ENCODE results near the gene IGF1. TPM values are rescaled to one million over a fixed set of nuclear protein-coding genes. Genes with fewer than 3 reads are reported as not detected.

Gene IGF1
- total and polyA plus RNA-seq, 4 donors: 5.0 to 60.7 (median 10.5) TPM

DNA sequence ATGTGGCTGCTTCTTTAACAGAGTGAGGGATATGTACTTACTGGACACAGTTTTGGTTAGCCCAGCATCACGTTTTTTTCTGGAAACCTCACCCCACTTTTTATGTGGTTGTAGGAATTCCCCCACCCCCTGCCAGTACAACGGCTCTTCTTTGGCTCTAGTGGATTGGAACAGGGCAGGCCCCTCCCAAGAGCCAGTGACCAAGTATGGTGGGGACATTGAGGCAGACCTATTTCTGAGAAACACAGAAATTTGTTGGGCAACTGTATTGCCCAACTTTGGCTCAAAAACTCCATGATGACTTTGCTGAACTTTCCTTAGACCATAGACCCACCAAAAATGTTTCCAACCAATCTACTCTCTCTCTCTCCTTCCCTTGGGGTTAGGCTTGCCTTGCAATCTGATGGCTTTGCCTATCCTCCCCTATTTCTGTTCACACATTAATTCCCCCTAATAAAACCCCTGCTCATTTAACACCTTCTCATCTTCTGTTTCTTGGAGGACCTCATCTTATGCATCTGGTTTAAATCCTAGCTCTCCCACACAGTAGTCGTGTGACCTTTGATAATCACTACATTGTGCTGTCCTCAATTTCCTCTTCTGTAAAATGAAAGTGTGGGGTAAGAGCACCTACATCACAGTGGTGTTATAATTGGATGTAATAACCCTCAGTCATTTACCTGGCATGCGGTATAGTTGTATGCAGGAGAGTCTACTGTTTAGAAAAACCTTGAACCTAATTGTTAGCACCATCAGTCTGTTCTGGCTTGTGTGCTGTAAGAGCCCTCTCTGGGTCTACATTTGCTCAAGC is 71.7 kb downstream of the IGF1 start:
- 70 to 77% methylated on average over 4 of the region's 4 CpGs for WGBS, 2 donors
- Histone ChIP-seq H3K27me3 (ENCODE audit: control insufficient read depth in 3 of 3, insufficient read depth in 3 of 3, low read length in 2 of 3) (no peaks in the 10 kb centered on the region), H3K27ac (ENCODE audit: low read depth in 1 of 2, low read length in 1 of 2) (no peak overlapping the region), H3K36me3 (ENCODE audit: control insufficient read depth in 4 of 4, insufficient read depth in 4 of 4, low read length in 4 of 4) (no peaks in the 10 kb centered on the region), H3K9ac (ENCODE audit: insufficient read depth in 1 of 2, low read length in 2 of 2) (no peak overlapping the region), H3K4me1 (ENCODE audit: control insufficient read depth in 5 of 5, insufficient read depth in 5 of 5, low read length in 5 of 5) (peaks cover 0 to 11% (median 0%) of the 10 kb centered on the region in 5 donors), H3K9me3 (ENCODE audit: control insufficient read depth in 4 of 4, insufficient read depth in 3 of 4, low read length in 3 of 4) (no peaks in the 10 kb centered on the region), H3K4me3 (no peak overlapping the region)
- no peak for TF ChIP-seq CTCF (IDR thresholded peaks at IDR 0.05; ENCODE audit: control extremely low read depth, extremely low read depth)
- no peak for ATAC-seq (ENCODE audit: insufficient read depth, low FRiP score)
- no peak for DNase-seq

DNA sequence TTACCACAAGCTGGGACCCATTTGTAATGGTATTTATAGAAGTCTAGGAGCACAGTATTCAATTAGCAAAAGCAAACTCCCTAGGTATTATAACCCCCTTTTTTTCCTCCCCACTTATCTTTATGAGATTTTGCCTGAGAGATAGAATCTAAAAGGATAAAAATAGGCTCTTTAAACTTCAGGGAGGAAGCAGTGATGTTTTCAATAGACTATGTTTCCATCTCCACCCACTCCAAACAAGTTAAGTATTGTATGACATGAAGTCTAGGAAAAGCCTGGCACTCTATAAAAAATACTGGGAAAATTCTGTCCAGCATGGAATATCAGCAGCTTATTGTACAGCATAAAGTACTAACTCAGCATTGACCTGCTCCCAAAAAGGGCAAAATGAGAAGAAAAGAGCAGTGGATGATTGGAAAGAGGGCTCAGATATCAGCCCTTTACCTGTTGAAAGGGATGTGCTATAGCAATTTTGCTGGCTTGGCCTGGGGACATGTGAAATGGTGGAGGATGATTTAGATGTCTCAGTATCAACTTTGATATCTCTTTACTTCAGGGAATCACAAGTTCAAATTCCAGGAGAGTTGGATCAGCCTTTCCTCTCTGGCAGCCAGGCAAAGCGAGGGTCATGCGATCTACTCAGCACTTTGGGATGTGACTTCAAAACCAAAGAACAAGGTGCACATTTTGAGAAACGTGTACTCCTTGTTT is 72.4 kb downstream of the IGF1 start:
- Histone ChIP-seq H3K4me3 (no peak overlapping the region), H3K36me3 (ENCODE audit: control insufficient read depth in 4 of 4, insufficient read depth in 4 of 4, low read length in 4 of 4) (no peaks in the 10 kb centered on the region), H3K27ac (ENCODE audit: low read depth in 1 of 2, low read length in 1 of 2) (no peak overlapping the region), H3K9me3 (ENCODE audit: control insufficient read depth in 4 of 4, insufficient read depth in 3 of 4, low read length in 3 of 4) (no peaks in the 10 kb centered on the region), H3K4me1 (ENCODE audit: control insufficient read depth in 5 of 5, insufficient read depth in 5 of 5, low read length in 5 of 5) (peaks cover 0 to 11% (median 0%) of the 10 kb centered on the region in 5 donors), H3K9ac (ENCODE audit: insufficient read depth in 1 of 2, low read length in 2 of 2) (no peak overlapping the region), H3K27me3 (ENCODE audit: control insufficient read depth in 3 of 3, insufficient read depth in 3 of 3, low read length in 2 of 3) (no peaks in the 10 kb centered on the region)
- WGBS, 2 donors: 84% methylated on average over 3 of the region's 3 CpGs
- ATAC-seq (ENCODE audit: insufficient read depth, low FRiP score) (no peak), DNase-seq (no peak)
- no peak for TF ChIP-seq CTCF (IDR thresholded peaks at IDR 0.05; ENCODE audit: control extremely low read depth, extremely low read depth)

DNA sequence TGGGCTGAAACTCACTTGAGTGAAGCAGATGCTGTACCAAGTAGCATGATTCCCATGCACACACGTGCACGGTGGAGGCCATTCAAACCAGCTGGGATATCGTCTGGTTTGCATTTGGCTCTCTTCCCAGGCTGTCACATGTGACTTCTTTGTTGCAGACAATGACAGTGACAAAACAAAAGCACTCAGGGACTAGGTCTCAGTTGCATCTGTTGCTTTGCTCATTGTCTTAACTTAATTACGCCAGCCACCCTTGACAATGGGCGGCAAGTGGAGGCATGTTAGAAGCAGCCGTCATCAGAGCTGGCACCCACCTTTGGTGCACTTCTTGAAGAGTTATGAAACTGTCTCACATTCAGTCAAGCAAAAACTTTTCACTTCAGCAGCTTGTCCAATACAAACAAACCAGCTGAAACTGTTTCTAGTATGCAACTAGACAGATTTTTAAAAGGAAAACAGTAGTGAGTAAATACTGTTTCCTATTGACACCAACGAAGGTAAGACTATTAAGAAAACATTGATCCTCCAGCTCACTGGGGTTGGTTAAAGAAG is 74.3 kb downstream of the IGF1 start:
- no peaks in the 10 kb centered on the region for H3K9me3 ChIP-seq (ENCODE audit: control insufficient read depth in 4 of 4, insufficient read depth in 3 of 4, low read length in 3 of 4)
- no peak overlapping the region for H3K9ac ChIP-seq (ENCODE audit: insufficient read depth in 1 of 2, low read length in 2 of 2)
- no peaks in the 10 kb centered on the region for H3K36me3 ChIP-seq (ENCODE audit: control insufficient read depth in 4 of 4, insufficient read depth in 4 of 4, low read length in 4 of 4)
- H3K27ac ChIP-seq (ENCODE audit: low read depth in 1 of 2, low read length in 1 of 2): no peak overlapping the region
- H3K27me3 ChIP-seq (ENCODE audit: control insufficient read depth in 3 of 3, insufficient read depth in 3 of 3, low read length in 2 of 3): no peaks in the 10 kb centered on the region
- TF ChIP-seq CTCF (IDR thresholded peaks at IDR 0.05; ENCODE audit: control extremely low read depth, extremely low read depth): no peak
- H3K4me1 ChIP-seq (ENCODE audit: control insufficient read depth in 5 of 5, insufficient read depth in 5 of 5, low read length in 5 of 5): peaks cover 0 to 11% (median 0%) of the 10 kb centered on the region in 5 donors
- 30 to 54% methylated on average over 7 of the region's 7 CpGs for WGBS, 2 donors
- DNase-seq (peak; percentile 75 to 87 (median 86)), ATAC-seq (ENCODE audit: insufficient read depth, low FRiP score) (no peak)
- no peak overlapping the region for H3K4me3 ChIP-seq

Data from lung (tissue), 12 donors.